ENCODE measurements around the gene FRS2.
A peak's percentile ranks its signal among the peaks of the same experiment; 100 is the strongest.
"Not testable (repeated sequence)": the region's sequence is repeated elsewhere in the genome, so short reads cannot be mapped to it uniquely, and the experiment has no call there.

FRS2 gene

GRCh38 chr12:69470189-69471075 is at the start of gene FRS2:
TSS of gene FRS2 (plus strand) at chr12:69470388. CDS start at chr12:69569031, 98,643 bp downstream.
- peak; percentile 95 for DNase-seq (ENCODE audit: low spot score)

GRCh38 chr12:69421548-69421947 is 48.6 kb upstream of the FRS2 start:
- no peak for DNase-seq (ENCODE audit: low spot score)

GRCh38 chr12:69423037-69423905 is 46.9 kb upstream of the FRS2 start:
- DNase-seq (ENCODE audit: low spot score) = no peak

- DNase-seq (ENCODE audit: low spot score) = no peak
These were observed 44.8 kb upstream of the FRS2 start for GRCh38 chr12:69425417-69425816.

GRCh38 chr12:69428351-69429073 is 41.7 kb upstream of the FRS2 start:
- no peak for DNase-seq (ENCODE audit: low spot score)

- no peak for DNase-seq (ENCODE audit: low spot score)
These were observed 39.1 kb upstream of the FRS2 start for GRCh38 chr12:69430942-69431590.

GRCh38 chr12:69431591-69432222 is 38.5 kb upstream of the FRS2 start:
- DNase-seq (ENCODE audit: low spot score) = no peak

GRCh38 chr12:69433653-69434052 is 36.5 kb upstream of the FRS2 start:
- DNase-seq (ENCODE audit: low spot score) = no peak

GRCh38 chr12:69435644-69436043 is 34.5 kb upstream of the FRS2 start:
- DNase-seq (ENCODE audit: low spot score) = no peak

GRCh38 chr12:69437073-69437472 is 33.1 kb upstream of the FRS2 start:
- DNase-seq (ENCODE audit: low spot score) = no peak

- DNase-seq (ENCODE audit: low spot score) = no peak
These were observed 31.6 kb upstream of the FRS2 start for GRCh38 chr12:69438539-69438938.

GRCh38 chr12:69440016-69440415 is 30.2 kb upstream of the FRS2 start:
- DNase-seq (ENCODE audit: low spot score) = no peak

GRCh38 chr12:69440886-69441285 is 29.3 kb upstream of the FRS2 start:
- DNase-seq (ENCODE audit: low spot score) = no peak

- peak; percentile 29 for DNase-seq (ENCODE audit: low spot score)
These were observed 27.3 kb upstream of the FRS2 start for GRCh38 chr12:69442894-69443293.

- no peak for DNase-seq (ENCODE audit: low spot score)
These were observed 26.3 kb upstream of the FRS2 start for GRCh38 chr12:69443916-69444315.

- DNase-seq (ENCODE audit: low spot score) = no peak
These were observed 22.3 kb upstream of the FRS2 start for GRCh38 chr12:69447892-69448291.

- not testable (repeated sequence) for DNase-seq (ENCODE audit: low spot score)
These were observed 17.5 kb upstream of the FRS2 start for GRCh38 chr12:69452598-69453132.

GRCh38 chr12:69456239-69456638 is 13.9 kb upstream of the FRS2 start:
- DNase-seq (ENCODE audit: low spot score) = no peak

- no peak for DNase-seq (ENCODE audit: low spot score)
These were observed 12.8 kb upstream of the FRS2 start for GRCh38 chr12:69457433-69457832.

GRCh38 chr12:69459477-69459876 is 10.7 kb upstream of the FRS2 start:
- no peak for DNase-seq (ENCODE audit: low spot score)

GRCh38 chr12:69464428-69464827 is 5.8 kb upstream of the FRS2 start:
- peak; percentile 34 for DNase-seq (ENCODE audit: low spot score)
